ENCODE results near the gene SIX6.

GRCh38 chr14:60537663-60538062 lies 28.7 kb downstream of the SIX6 start:
- TF ChIP-seq CTCF (IDR thresholded peaks at IDR 0.05; ENCODE audit: low read length) = no peak
- no peak for TF ChIP-seq EZH2 (IDR thresholded peaks at IDR 0.05; ENCODE audit: borderline replicate concordance, low read length)

All from OCI-LY1 (cell line).